K562 (cell line): ENCODE results near the gene HEMGN. TPM values are rescaled to one million over a fixed set of nuclear protein-coding genes. Genes with fewer than 3 reads are reported as not detected.
A peak's percentile ranks its signal among the peaks of the same experiment; 100 is the strongest.

Experiments used
- ATF1 ChIP-seq, 2 experiments: fragments of 450-650 bp in 1 of 2; IDR thresholded peaks; 2 replicates each; pipeline ENCODE4 v1.6.1; 2016; ENCODE audit warnings: missing compliant biosample characterization in 1 of 2, missing genetic modification characterization in 1 of 2
- CREB1 ChIP-seq, 2 experiments: sonication (generic) in 1 of 2; formaldehyde crosslinking in 1 of 2; IDR thresholded peaks; 2 replicates each; pipeline versions ENCODE4 v1.6.1 to v1.8.0; 2012 to 2022; ENCODE audit warnings: inconsistent platforms in 1 of 2, mild to moderate bottlenecking in 1 of 2, missing genetic modification reagents in 1 of 2, moderate library complexity in 1 of 2
- CREB3 ChIP-seq: fragments of 450-650 bp; conservative IDR thresholded peaks from 2 replicates; pipeline ENCODE4 v1.6.1; 2016; ENCODE audit warnings: missing genetic modification characterization, low read depth, mild to moderate bottlenecking, missing compliant biosample characterization, moderate library complexity
- ESRRA ChIP-seq: fragments of 450-650 bp; IDR thresholded peaks from 2 replicates; pipeline ENCODE4 v1.6.1; 2014; ENCODE audit warnings: low read depth, mild to moderate bottlenecking, moderate library complexity, borderline replicate concordance
- ESRRB ChIP-seq: fragments of 250-450 bp; sonication (Bioruptor Pico); IDR thresholded peaks from 2 replicates; pipeline ENCODE4 v1.5.0; 2020; ENCODE audit warnings: mild to moderate bottlenecking, moderate library complexity, borderline replicate concordance
- EWSR1 ChIP-seq: fragments of 450-650 bp; IDR thresholded peaks from 2 replicates; pipeline ENCODE4 v1.6.1; 2018; ENCODE audit warnings: borderline replicate concordance, mild to moderate bottlenecking, low read depth, moderate library complexity; ENCODE audit not compliant: partially characterized antibody
- HMG20B ChIP-seq: fragments of 250-450 bp; sonication (Bioruptor Pico); IDR thresholded peaks from 2 replicates; pipeline ENCODE4 v1.5.0; 2021; ENCODE audit warnings: mild to moderate bottlenecking
- KLF1 ChIP-seq: fragments of 450-650 bp; IDR thresholded peaks from 2 replicates; pipeline ENCODE4 v1.6.1; 2016; ENCODE audit warnings: missing genetic modification characterization, missing compliant biosample characterization
- NCOA1 ChIP-seq: fragments of 450-650 bp; IDR thresholded peaks from 2 replicates; pipeline ENCODE4 v1.6.1; 2016; ENCODE audit warnings: low read depth
- OTX1 ChIP-seq: fragments of 450-650 bp; formaldehyde crosslinking; IDR thresholded peaks from 2 replicates; pipeline ENCODE4 v1.4.0; 2022; ENCODE audit warnings: mild to moderate bottlenecking
- PHB2 ChIP-seq: fragments of 450-650 bp; IDR thresholded peaks from 2 replicates; pipeline ENCODE4 v1.6.1; 2017; ENCODE audit warnings: low read depth
- POLR2A ChIP-seq: fragments of 450-650 bp; conservative IDR thresholded peaks from 2 replicates; pipeline ENCODE4 v1.6.1; 2016
- RBM39 ChIP-seq: fragments of 200-400 bp; formaldehyde crosslinking; optimal IDR thresholded peaks from 2 replicates; pipeline ENCODE3; 2018; ENCODE audit warnings: low read depth, low read length
- SETDB1 ChIP-seq: IDR thresholded peaks from one replicate; pipeline ENCODE4 v1.6.1; 2012; ENCODE audit warnings: low read length, control low read depth, inconsistent platforms
- TAL1 ChIP-seq: fragments of 450-650 bp; IDR thresholded peaks from 2 replicates; pipeline ENCODE4 v1.6.1; 2016; ENCODE audit warnings: mild to moderate bottlenecking
- THRA ChIP-seq: fragments of 450-650 bp; IDR thresholded peaks from 2 replicates; pipeline ENCODE4 v1.6.1; 2017; ENCODE audit warnings: mild to moderate bottlenecking, moderate library complexity
- ZNF217 ChIP-seq: sonication (generic); formaldehyde crosslinking; IDR thresholded peaks from 2 replicates; pipeline ENCODE4 v1.8.0; 2022; ENCODE audit warnings: mild to moderate bottlenecking, missing genetic modification reagents
- ZNF253 ChIP-seq: fragments of 250-450 bp; sonication (Bioruptor Pico); conservative IDR thresholded peaks from 2 replicates; pipeline ENCODE4 v1.6.1; 2021; ENCODE audit warnings: mild to moderate bottlenecking
- ZNF3 ChIP-seq: fragments of 250-450 bp; sonication (Bioruptor Pico); IDR thresholded peaks from 2 replicates; pipeline ENCODE4 v1.5.0; 2021; ENCODE audit warnings: mild to moderate bottlenecking, moderate library complexity
- ZNF41 ChIP-seq: fragments of 250-450 bp; sonication (Bioruptor Pico); conservative IDR thresholded peaks from 2 replicates; pipeline ENCODE4 v1.4.0; 2020; ENCODE audit warnings: mild to moderate bottlenecking
- ZNF436 ChIP-seq: fragments of 250-450, 450-650 bp; sonication (Bioruptor Pico); formaldehyde crosslinking; IDR thresholded peaks from 2 replicates; pipeline ENCODE4 v1.7.0; 2020; ENCODE audit warnings: mild to moderate bottlenecking
- ZNF699 ChIP-seq: fragments of 250-450 bp; sonication (Bioruptor Pico); IDR thresholded peaks from 2 replicates; pipeline ENCODE4 v1.8.0; 2021; ENCODE audit warnings: mild to moderate bottlenecking, moderate library complexity; ENCODE audit not compliant: insufficient replicate concordance
- ZNF830 ChIP-seq: fragments of 250-450 bp; sonication (Bioruptor Pico); IDR thresholded peaks from 2 replicates; pipeline ENCODE4 v1.5.0; 2021; ENCODE audit warnings: mild to moderate bottlenecking
- polyA plus RNA-seq, 8 experiments: library from polyadenylated mRNA; depleted of rRNA in 4 of 8; stranded (reverse) in 5 of 8; unstranded in 3 of 8; fragments of >200 nt; fragmentation: Nextera tagmentation in 2 of 8; fragmentation: Illumina TruSeq in 1 of 8; extraction: Ambion mirVana in 2 of 8; extraction: Trizol in 1 of 8; gene quantifications; 2 replicates each; pipeline versions ENCODE4 v1.2.1 to v1.2.3, GENCODE V29; 2011 to 2014; ENCODE audit warnings: inconsistent platforms in 1 of 8, missing spikeins in 1 of 8
- total RNA-seq, 7 experiments: library from RNA; depleted of rRNA in 6 of 7; stranded (reverse); fragments of >200 nt in 6 of 7; fragmentation: Illumina TruSeq in 2 of 7; extraction: Trizol in 2 of 7; gene quantifications; 2 replicates each; pipeline versions ENCODE4 v1.2.1 to v1.2.3, GENCODE V29; 2011 to 2021; ENCODE audit warnings: low replicate concordance in 1 of 7
- TF ChIP-seq, protein P1 (sequence below): fragments of 250-450 bp; sonication (Bioruptor Pico); IDR thresholded peaks from 2 replicates; pipeline ENCODE4 v1.5.0; 2021; ENCODE audit warnings: mild to moderate bottlenecking, moderate library complexity
- TF ChIP-seq, protein P2 (sequence below): fragments of 450-650 bp; formaldehyde crosslinking; IDR thresholded peaks from 2 replicates; pipeline ENCODE4 v1.4.0; 2022; ENCODE audit warnings: mild to moderate bottlenecking, moderate library complexity

The HEMGN gene
- total and polyA plus RNA-seq, 9 of the 15 experiments (the other 6 are each of a cell fraction or from before 2014, with no cell fraction given) = 56.3 to 258 (median 137) TPM

GRCh38 chr9:97943308-97943855 lies 5.4 kb upstream of the HEMGN start (continued):
- TF ChIP-seq ATF1 (CRISPR knock-in tag; IDR thresholded peaks at IDR 0.05) = no peak
- peak; percentile 48 for TF ChIP-seq ATF1 (tag; IDR thresholded peaks at IDR 0.05)
- no peak for TF ChIP-seq POLR2A
- no peak for TF ChIP-seq HMG20B
- TF ChIP-seq ESRRA = no peak
- no peak for TF ChIP-seq ZNF436 (CRISPR knock-in tag)
- TF ChIP-seq NCOA1 = peak; percentile 83; the same call in 1 of the 2 replicates
- no peak for TF ChIP-seq RBM39
- no peak for TF ChIP-seq SETDB1
- TF ChIP-seq ZNF41 = no peak
- peak; percentile 98 for TF ChIP-seq TAL1
- TF ChIP-seq EWSR1 = no peak
- TF ChIP-seq ESRRB (CRISPR knock-in tag) = no peak
- no peak for TF ChIP-seq THRA
- TF ChIP-seq, protein P1, sequence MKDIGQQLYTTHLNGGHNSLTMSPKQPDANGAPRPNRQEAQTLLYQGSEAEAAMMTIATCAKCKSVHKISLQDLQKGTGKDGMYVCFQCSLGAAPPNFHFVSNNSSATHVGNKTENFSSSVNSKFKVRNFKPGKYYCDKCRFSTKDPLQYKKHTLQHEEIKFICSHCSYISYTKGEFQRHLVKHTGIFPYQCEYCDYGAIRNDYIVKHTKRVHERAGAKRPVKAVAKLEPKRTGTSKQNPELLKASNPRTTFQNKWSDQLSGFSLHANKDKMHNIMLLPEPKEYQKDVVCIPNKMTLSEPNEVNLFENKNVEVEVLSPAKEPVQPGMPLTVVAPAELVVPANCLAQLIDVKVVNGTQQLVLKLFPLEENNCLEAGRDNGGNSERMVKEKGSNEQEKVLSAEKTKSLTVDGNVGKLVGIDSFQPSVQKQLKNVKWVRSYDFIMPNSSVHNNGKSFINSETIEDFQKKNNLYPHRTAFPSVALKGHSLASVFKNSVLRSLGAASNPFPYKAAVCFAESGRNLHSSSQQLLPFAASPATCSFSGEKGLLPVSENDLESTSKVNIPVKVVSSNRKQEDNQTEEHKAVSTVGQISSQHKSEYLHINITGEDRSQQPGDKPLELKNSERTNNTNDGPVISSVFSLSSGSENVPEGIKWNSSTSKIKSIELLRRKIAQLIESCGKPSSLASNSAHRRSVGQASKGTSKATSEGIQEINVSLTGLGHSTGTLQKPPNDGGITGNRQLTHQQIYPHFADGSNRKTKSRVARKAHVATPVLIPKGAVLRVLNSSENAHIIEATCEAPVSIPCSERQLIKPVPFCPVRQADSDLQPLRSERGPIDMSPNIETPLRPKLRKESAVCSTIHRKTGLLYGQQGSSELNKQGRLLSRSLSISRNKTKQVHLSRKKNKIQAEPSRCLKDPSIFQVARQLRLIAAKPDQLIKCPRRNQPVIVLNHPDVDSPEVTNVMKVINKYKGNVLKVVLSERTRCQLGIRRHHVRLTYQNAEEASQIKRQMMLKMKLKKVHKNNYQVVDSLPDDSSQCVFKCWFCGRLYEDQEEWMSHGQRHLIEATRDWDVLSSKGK (CRISPR knock-in tag) = no peak
- no peak for TF ChIP-seq ZNF253 (CRISPR knock-in tag)
- TF ChIP-seq ZNF699 (CRISPR knock-in tag) = no peak
- no peak for TF ChIP-seq ZNF830 (CRISPR knock-in tag)
- TF ChIP-seq PHB2 = peak; percentile 86
- TF ChIP-seq KLF1 (tag) = no peak
- TF ChIP-seq CREB3 (tag) = no peak
- peak; percentile 70; the same call in 1 of the 2 replicates for TF ChIP-seq CREB1 (IDR thresholded peaks at IDR 0.05)
- no peak for TF ChIP-seq CREB1 (CRISPR knock-in tag; IDR thresholded peaks at IDR 0.05)
- TF ChIP-seq, protein P2, sequence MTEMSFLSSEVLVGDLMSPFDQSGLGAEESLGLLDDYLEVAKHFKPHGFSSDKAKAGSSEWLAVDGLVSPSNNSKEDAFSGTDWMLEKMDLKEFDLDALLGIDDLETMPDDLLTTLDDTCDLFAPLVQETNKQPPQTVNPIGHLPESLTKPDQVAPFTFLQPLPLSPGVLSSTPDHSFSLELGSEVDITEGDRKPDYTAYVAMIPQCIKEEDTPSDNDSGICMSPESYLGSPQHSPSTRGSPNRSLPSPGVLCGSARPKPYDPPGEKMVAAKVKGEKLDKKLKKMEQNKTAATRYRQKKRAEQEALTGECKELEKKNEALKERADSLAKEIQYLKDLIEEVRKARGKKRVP (CRISPR knock-in tag) = 0 out of 2 replicates have a peak, but pooled peaks have one; percentile 3
- no peak for TF ChIP-seq ZNF217
- TF ChIP-seq ZNF3 (CRISPR knock-in tag) = no peak
- TF ChIP-seq OTX1 (CRISPR knock-in tag) = no peak
